Ascending aorta (tissue), 2 donors: ENCODE measurements around the gene SERPINB13. TPM values are rescaled to one million over a fixed set of nuclear protein-coding genes. Genes with fewer than 3 reads are reported as not detected.

Experiments used
- DNase-seq, 2 donors: peaks; one replicate each; pipeline ENCODE4 v3.0.0-alpha.2; 2019; ENCODE audit warnings: low spot score in 2 of 2
- H3K27ac ChIP-seq, 2 donors: fragments of 200-600 bp; sonication (generic); one replicate each; pipeline ENCODE4 v1.5.1; 2016 to 2017; ENCODE audit warnings: mild to moderate bottlenecking in 1 of 2
- H3K27me3 ChIP-seq: fragments of 200-600 bp; sonication (generic); one replicate; pipeline ENCODE4 v1.5.1; 2017
- H3K36me3 ChIP-seq, 2 donors: fragments of 200-600 bp; sonication (generic); one replicate each; pipeline ENCODE4 v1.5.1; 2016
- H3K4me1 ChIP-seq, 2 donors: fragments of 200-600 bp; sonication (generic); one replicate each; pipeline ENCODE4 v1.5.1; 2016 to 2017; ENCODE audit warnings: mild to moderate bottlenecking in 1 of 2
- H3K4me3 ChIP-seq, 2 donors: fragments of 200-600 bp; sonication (generic); one replicate each; pipeline ENCODE4 v1.5.1; 2016 to 2017; ENCODE audit warnings: mild to moderate bottlenecking in 1 of 2
- H3K9me3 ChIP-seq, 2 donors: fragments of 200-600 bp; sonication (generic); one replicate each; pipeline ENCODE4 v1.5.1; 2016
- CTCF ChIP-seq, 3 experiments: fragments of 200-600 bp in 2 of 3; fragments of 450-650 bp in 1 of 3; sonication (generic) in 2 of 3; IDR thresholded peaks; one replicate each; pipeline ENCODE4 v1.5.1; 2016 to 2019; ENCODE audit warnings: antibody characterized with exemption in 3 of 3, mild to moderate bottlenecking in 1 of 3, moderate library complexity in 1 of 3
- intact Hi-C: fragments of 100-400 bp; cut with DNase I; formaldehyde crosslinking; loops from one replicate; pipeline ENCODE4 v1.15.1; 2023
- total RNA-seq: library from RNA; depleted of rRNA; stranded (reverse); fragments of >200 nt; gene quantifications from one replicate; pipeline ENCODE4 v1.1.0, GENCODE V29; 2016

Gene SERPINB13
- total RNA-seq, 1 donor from 2014 or later: not detected

DNA sequence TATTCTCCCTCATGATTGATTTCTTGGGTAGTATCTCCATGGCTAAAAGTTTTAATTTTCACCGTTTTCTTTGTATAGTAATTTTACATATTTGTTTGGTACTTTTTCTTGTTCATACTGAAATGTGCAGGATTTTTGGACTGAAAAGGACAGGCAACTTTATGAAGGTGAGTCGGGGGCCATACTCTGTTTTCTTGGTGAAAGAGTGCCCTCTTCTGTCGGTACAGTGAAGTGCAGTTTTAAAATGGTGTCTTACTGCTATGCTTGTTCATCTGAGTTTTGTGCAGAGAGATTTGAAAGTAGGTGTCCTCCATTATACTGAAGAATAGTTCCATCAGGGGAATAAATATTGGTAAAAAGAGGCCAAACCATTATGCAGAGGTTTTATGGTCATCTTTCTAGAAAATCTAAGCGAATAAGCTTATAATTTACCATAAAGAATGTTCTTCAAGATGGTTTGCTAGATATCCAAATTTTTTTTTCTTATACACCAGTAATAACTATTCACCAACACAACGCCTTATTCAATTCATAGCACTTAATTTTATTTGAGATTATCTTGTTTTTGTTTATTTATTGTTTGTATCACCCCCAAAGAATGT lies 8.7 kb upstream of the SERPINB13 start:
- H3K9me3 ChIP-seq: no peaks in the 10 kb centered on the region
- intact Hi-C loops: no loop called here
- no peaks in the 10 kb centered on the region for H3K36me3 ChIP-seq
- peak; percentile 31 to 58 (median 34) for TF ChIP-seq CTCF (IDR thresholded peaks at IDR 0.05)
- no peaks in the 10 kb centered on the region for H3K27me3 ChIP-seq
- no peak overlapping the region for H3K27ac ChIP-seq
- no peaks in the 10 kb centered on the region for H3K4me1 ChIP-seq
- H3K4me3 ChIP-seq: no peak overlapping the region
- no peak for DNase-seq

- Histone ChIP-seq H3K4me1 (no peaks in the 10 kb centered on the region), H3K36me3 (no peaks in the 10 kb centered on the region), H3K9me3 (no peaks in the 10 kb centered on the region), H3K27me3 (no peaks in the 10 kb centered on the region), H3K27ac (no peak overlapping the region), H3K4me3 (no peak overlapping the region)
- no peak for DNase-seq
- no peak for TF ChIP-seq CTCF (IDR thresholded peaks at IDR 0.05)
- intact Hi-C loops: loop anchor here (2.0 kb wide), 1 partner anchor 61 kb away; no protein-coding TSS in a partner anchor
These were observed 7.5 kb upstream of the SERPINB13 start for GRCh38 chr18:63579616-63580015.

DNA sequence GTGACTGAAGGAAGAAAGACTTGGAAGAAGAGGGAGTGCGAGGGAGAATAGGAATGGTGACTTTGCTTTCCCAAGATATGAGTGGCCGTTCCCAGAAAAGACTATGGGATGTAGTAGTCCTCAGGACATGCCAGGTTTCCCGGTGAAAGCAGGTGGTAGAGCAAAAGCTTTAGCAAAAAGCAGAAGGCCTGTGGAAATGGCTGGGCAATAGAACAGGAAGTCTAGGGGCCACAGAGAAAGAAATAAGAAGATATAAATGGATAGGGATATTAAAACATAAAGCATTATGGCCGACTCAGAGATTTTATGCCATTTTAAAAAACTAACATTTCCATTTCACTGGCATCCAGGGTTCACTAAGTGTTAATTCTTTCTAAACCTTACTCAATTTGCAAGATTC lies 1.2 kb upstream of the SERPINB13 start:
- H3K36me3 ChIP-seq: no peaks in the 10 kb centered on the region
- H3K4me3 ChIP-seq: no peak overlapping the region
- no peaks in the 10 kb centered on the region for H3K4me1 ChIP-seq
- no peaks in the 10 kb centered on the region for H3K9me3 ChIP-seq
- no peak overlapping the region for H3K27ac ChIP-seq
- H3K27me3 ChIP-seq: no peaks in the 10 kb centered on the region
- no peak for DNase-seq
- TF ChIP-seq CTCF (IDR thresholded peaks at IDR 0.05): no peak
- intact Hi-C loops: no loop called here

DNA sequence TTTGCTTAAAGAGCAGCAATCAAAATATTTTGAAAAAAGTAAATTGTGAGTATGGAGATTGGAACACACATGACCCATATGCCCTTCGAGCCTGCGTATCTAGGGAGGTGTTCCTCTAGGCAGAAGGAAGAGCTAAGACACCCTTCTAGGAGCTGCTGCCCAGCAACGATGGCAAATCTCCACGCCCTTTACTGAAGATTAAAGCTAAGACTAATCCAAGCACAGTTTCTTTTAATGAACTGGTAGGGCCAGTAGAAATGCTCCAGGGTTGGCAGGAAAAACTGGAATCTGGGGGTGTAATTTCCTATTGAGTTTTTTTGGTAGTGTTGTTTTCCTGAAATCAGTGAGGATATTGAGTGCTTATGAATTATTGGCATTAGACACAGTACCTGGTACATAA lies 712 bp upstream of the SERPINB13 start:
- Histone ChIP-seq H3K27me3 (no peaks in the 10 kb centered on the region), H3K36me3 (no peaks in the 10 kb centered on the region), H3K4me3 (no peak overlapping the region), H3K4me1 (no peaks in the 10 kb centered on the region), H3K27ac (no peak overlapping the region), H3K9me3 (no peaks in the 10 kb centered on the region)
- no peak for DNase-seq
- intact Hi-C loops: no loop called here
- TF ChIP-seq CTCF (IDR thresholded peaks at IDR 0.05): no peak

DNA sequence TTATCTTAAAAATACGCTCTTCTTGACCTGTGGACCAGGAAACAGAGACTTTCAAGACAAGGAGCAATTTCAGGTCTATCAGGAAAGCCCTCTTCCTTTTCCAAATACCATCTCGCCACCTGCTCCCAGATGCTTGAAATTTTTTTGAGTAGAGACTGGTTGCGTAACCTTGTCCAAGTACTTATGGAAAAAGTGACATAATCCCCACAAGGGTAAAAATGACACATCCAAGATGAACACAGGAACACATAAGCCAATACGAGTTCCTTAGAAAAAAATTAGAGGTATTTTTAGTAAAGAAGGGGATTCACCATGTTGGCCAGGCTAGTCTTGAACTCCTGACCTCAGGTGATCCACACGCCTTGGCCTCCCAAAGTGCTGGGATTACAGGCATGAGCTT lies 1.8 kb downstream of the SERPINB13 start:
- Histone ChIP-seq H3K36me3 (no peaks in the 10 kb centered on the region), H3K9me3 (no peaks in the 10 kb centered on the region), H3K27ac (no peak overlapping the region), H3K4me3 (no peak overlapping the region), H3K27me3 (no peaks in the 10 kb centered on the region), H3K4me1 (no peaks in the 10 kb centered on the region)
- intact Hi-C loops: no loop called here
- no peak for TF ChIP-seq CTCF (IDR thresholded peaks at IDR 0.05)
- DNase-seq: no peak

DNA sequence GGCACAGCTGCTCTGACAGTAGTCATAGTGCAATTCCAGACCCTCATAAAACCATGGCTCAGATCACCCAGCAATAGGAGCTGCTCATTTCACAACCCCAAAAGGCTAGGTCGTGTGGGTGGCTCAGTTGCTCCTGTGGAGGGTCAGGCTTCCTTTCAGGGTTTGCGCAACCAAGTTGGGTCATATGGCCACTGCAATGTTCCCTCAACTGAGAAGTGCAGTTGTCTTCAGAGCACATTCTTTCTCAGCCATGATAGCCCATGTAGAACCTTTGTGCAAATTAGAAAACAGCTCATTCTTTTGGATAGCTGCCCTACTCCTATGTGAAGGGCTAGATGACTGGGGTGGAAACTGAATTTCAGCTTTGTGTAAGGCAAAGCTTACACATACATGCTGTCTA lies 3.2 kb downstream of the SERPINB13 start:
- no peak for DNase-seq
- no peaks in the 10 kb centered on the region for H3K27me3 ChIP-seq
- TF ChIP-seq CTCF (IDR thresholded peaks at IDR 0.05): no peak
- no peak overlapping the region for H3K27ac ChIP-seq
- H3K4me1 ChIP-seq: no peaks in the 10 kb centered on the region
- H3K9me3 ChIP-seq: no peaks in the 10 kb centered on the region
- no peaks in the 10 kb centered on the region for H3K36me3 ChIP-seq
- no peak overlapping the region for H3K4me3 ChIP-seq
- intact Hi-C loops: no loop called here
